ENCODE measurements around the gene CAPN9.

Gene CAPN9

GRCh38 chr1:230824919-230825721, 77.9 kb downstream of the CAPN9 start (continued):
- TF ChIP-seq ZSCAN18 (tag by site-specific recombination; IDR thresholded peaks at IDR 0.05) = no peak
- TF ChIP-seq ZNF175 (tag by site-specific recombination; IDR thresholded peaks at IDR 0.05) = no peak
- no peak for TF ChIP-seq MYNN (tag by site-specific recombination; IDR thresholded peaks at IDR 0.05; ENCODE audit: borderline replicate concordance)
- TF ChIP-seq ZNF626 (tag by site-specific recombination; IDR thresholded peaks at IDR 0.05) = no peak
- TF ChIP-seq ZNF639 (tag by site-specific recombination; IDR thresholded peaks at IDR 0.05) = no peak
- TF ChIP-seq ZNF544 (tag by site-specific recombination; IDR thresholded peaks at IDR 0.05) = no peak
- 0 out of 2 replicates have a peak, but pooled peaks have one; percentile 3 for TF ChIP-seq TSHZ1 (tag by site-specific recombination; IDR thresholded peaks at IDR 0.05; ENCODE audit: borderline replicate concordance)
- no peak for TF ChIP-seq IKZF3 (tag by site-specific recombination; IDR thresholded peaks at IDR 0.05)
- TF ChIP-seq ZNF302 (tag by site-specific recombination; IDR thresholded peaks at IDR 0.05; ENCODE audit: low read depth) = no peak
- TF ChIP-seq ZNF433 (tag by site-specific recombination; IDR thresholded peaks at IDR 0.05; ENCODE audit: low read depth) = no peak
- no peak for TF ChIP-seq KLF10 (tag by site-specific recombination; IDR thresholded peaks at IDR 0.05)
- TF ChIP-seq BCL6B (tag by site-specific recombination; IDR thresholded peaks at IDR 0.05) = peak; percentile 89
- TF ChIP-seq ZBTB20 (tag by site-specific recombination; IDR thresholded peaks at IDR 0.05) = no peak
- TF ChIP-seq ZNF518A (tag by site-specific recombination; conservative IDR thresholded peaks at IDR 0.05; ENCODE audit: low read depth) = no peak
- no peak for TF ChIP-seq ZSCAN4 (tag by site-specific recombination; IDR thresholded peaks at IDR 0.05)
- no peak for TF ChIP-seq GLI4 (tag by site-specific recombination; IDR thresholded peaks at IDR 0.05)
- no peak for TF ChIP-seq MZF1 (tag by site-specific recombination; IDR thresholded peaks at IDR 0.05; ENCODE audit: borderline replicate concordance)
- no peak for TF ChIP-seq SALL2 (tag by site-specific recombination; IDR thresholded peaks at IDR 0.05; ENCODE audit: borderline replicate concordance)
- TF ChIP-seq ZNF596 (tag by site-specific recombination; IDR thresholded peaks at IDR 0.05) = no peak
- no peak for TF ChIP-seq ZNF670 (tag by site-specific recombination; IDR thresholded peaks at IDR 0.05; ENCODE audit: low read depth)
- TF ChIP-seq ZNF629 (tag by site-specific recombination; IDR thresholded peaks at IDR 0.05) = no peak
- no peak for TF ChIP-seq ZSCAN16 (tag by site-specific recombination; IDR thresholded peaks at IDR 0.05)
- TF ChIP-seq SCRT2 (tag by site-specific recombination; IDR thresholded peaks at IDR 0.05) = no peak
- no peak for TF ChIP-seq ZNF24 (tag by site-specific recombination; IDR thresholded peaks at IDR 0.05)
- TF ChIP-seq ZNF366 (tag by site-specific recombination; conservative IDR thresholded peaks at IDR 0.05) = no peak; the same call in 1 of the 2 replicates
- TF ChIP-seq ZNF223 (tag by site-specific recombination; IDR thresholded peaks at IDR 0.05) = no peak
